MCF 10A (cell line): ENCODE data around the gene CEP70. TPM values are rescaled to one million over a fixed set of nuclear protein-coding genes. Genes with fewer than 3 reads are reported as not detected.

Experiments used
- BruUV-seq: library from RNA; stranded (reverse); fragments of 400-500 nt; replicated peaks from 2 replicates; lab custom pipeline; 2021; lab: Mats Ljungman, UMichigan
- CTCF ChIA-PET: fragments of 300-600 bp; sonication (Branson Sonifier 250); formaldehyde crosslinking; extraction: SDS; loops from one replicate; lab custom pipeline; 2021; ENCODE audit warnings: antibody characterized with exemption, inconsistent platforms; lab: Yijun Ruan, JAX
- POLR2A ChIA-PET: fragments of 300-600, 350-650 bp; sonication (Branson Sonifier 250); formaldehyde crosslinking; extraction: SDS; loops from one replicate; lab custom pipeline; 2020; ENCODE audit warnings: antibody characterized with exemption, inconsistent platforms; lab: Yijun Ruan, JAX
- DNase-seq: peaks from one replicate; pipeline ENCODE4 v3.0.0-alpha.2; 2018; ENCODE audit not compliant: unreplicated experiment
- H3K27ac Mint-ChIP-seq: one replicate; pipeline ENCODE4 v1.8.0; 2022; ENCODE audit warnings: mild to moderate bottlenecking, low read depth, mixed read lengths; ENCODE audit not compliant: unreplicated experiment
- H3K27me3 Mint-ChIP-seq: one replicate; pipeline ENCODE4 v1.8.0; 2022; ENCODE audit warnings: mixed read lengths; ENCODE audit not compliant: insufficient read depth, unreplicated experiment
- H3K36me3 Mint-ChIP-seq: one replicate; pipeline ENCODE4 v1.8.0; 2022; ENCODE audit warnings: mild to moderate bottlenecking, moderate library complexity, mixed read lengths; ENCODE audit not compliant: insufficient read depth, unreplicated experiment
- H3K4me1 Mint-ChIP-seq: one replicate; pipeline ENCODE4 v1.8.0; 2022; ENCODE audit warnings: mixed read lengths; ENCODE audit not compliant: insufficient read depth, unreplicated experiment
- H3K4me3 Mint-ChIP-seq: one replicate; pipeline ENCODE4 v1.8.0; 2022; ENCODE audit warnings: mild to moderate bottlenecking, moderate library complexity, mixed read lengths; ENCODE audit not compliant: unreplicated experiment
- H3K9me3 Mint-ChIP-seq: one replicate; pipeline ENCODE4 v1.8.0; 2022; ENCODE audit warnings: mixed read lengths; ENCODE audit not compliant: unreplicated experiment
- CTCF ChIP-seq: fragments of 200-600 bp; IDR thresholded peaks from one replicate; pipeline ENCODE4 v1.8.0; 2022; ENCODE audit warnings: antibody characterized with exemption, mild to moderate bottlenecking; ENCODE audit not compliant: unreplicated experiment
- intact Hi-C: fragments of 100-400 bp; cut with micrococcal nuclease; formaldehyde crosslinking; loops from 2 replicates; pipeline ENCODE4 v1.14.1; 2022
- total RNA-seq: library from RNA; stranded (reverse); gene quantifications from 2 replicates; pipeline ENCODE4 v1.2.3, GENCODE V29; 2022

The CEP70 gene
- total RNA-seq, 1 experiment from 2014 or later, result 21.3 TPM

- no peaks in the 10 kb centered on the region for H3K4me1 Mint-ChIP-seq
- TF ChIP-seq CTCF, result no peak
- H3K27ac Mint-ChIP-seq, result no peak overlapping the region
- ChIA-PET POLR2A (interaction anchor here (1.0 to 2.1 kb wide), 3 partner anchors 19 to 330 kb away, joined by 3 to 7 read pairs (median 3); no protein-coding TSS in a partner anchor), CTCF (interaction anchor here (0.5 to 13.5 kb wide), 10 partner anchors 8 to 442 kb away, joined by 3 to 364 read pairs (median 4); no protein-coding TSS in a partner anchor)
- H3K9me3 Mint-ChIP-seq, result peaks cover 3% of the 10 kb centered on the region
- peaks cover 8% of the 10 kb centered on the region for H3K36me3 Mint-ChIP-seq
- H3K4me3 Mint-ChIP-seq, result no peak overlapping the region
- no TSS peak for BruUV-seq
- no peak for DNase-seq
- intact Hi-C loops, result loop anchor here (5.0 to 10.0 kb wide), 4 partner anchors 99 to 407 kb away; partner anchors contain the start of genes ARMC8 and PIK3CB
- no peaks in the 10 kb centered on the region for H3K27me3 Mint-ChIP-seq
Measured at GRCh38 chr3:138591392-138591791, 2.7 kb downstream of the CEP70 start.

GRCh38 chr3:138588445-138588844 is 5.6 kb downstream of the CEP70 start:
- no peak for TF ChIP-seq CTCF
- H3K4me3 Mint-ChIP-seq, result no peak overlapping the region
- no peak overlapping the region for H3K27ac Mint-ChIP-seq
- intact Hi-C loops, result no loop called here
- DNase-seq, result no peak
- ChIA-PET CTCF (interaction anchor here (0.7 to 13.5 kb wide), 5 partner anchors 27 to 744 kb away, joined by 3 to 364 read pairs (median 4); no protein-coding TSS in a partner anchor), POLR2A (no interaction called here)
- H3K27me3 Mint-ChIP-seq, result no peaks in the 10 kb centered on the region
- H3K36me3 Mint-ChIP-seq, result peaks cover 8% of the 10 kb centered on the region
- H3K4me1 Mint-ChIP-seq, result peaks cover 6% of the 10 kb centered on the region
- H3K9me3 Mint-ChIP-seq, result peaks cover 7% of the 10 kb centered on the region
- no TSS peak for BruUV-seq

- H3K27me3 Mint-ChIP-seq, result no peaks in the 10 kb centered on the region
- CTCF ChIA-PET, result interaction anchor here (0.6 to 13.5 kb wide), 3 partner anchors 170 to 334 kb away, joined by 3 to 364 read pairs (median 3); no protein-coding TSS in a partner anchor
Measured at GRCh38 chr3:138587374-138587773, 6.7 kb downstream of the CEP70 start.

More at GRCh38 chr3:138587374-138587773, 6.7 kb downstream of the CEP70 start:
- DNase-seq, result no peak
- peaks cover 7% of the 10 kb centered on the region for H3K9me3 Mint-ChIP-seq
- H3K4me1 Mint-ChIP-seq, result peaks cover 10% of the 10 kb centered on the region
- BruUV-seq, result no TSS peak
- intact Hi-C loops, result no loop called here
- POLR2A ChIA-PET, result interaction anchor here (0.6 kb wide), 1 partner anchor 46 kb away, joined by 4 read pairs; no protein-coding TSS in a partner anchor
- H3K36me3 Mint-ChIP-seq, result peaks cover 8% of the 10 kb centered on the region
- no peak overlapping the region for H3K4me3 Mint-ChIP-seq
- H3K27ac Mint-ChIP-seq, result no peak overlapping the region
- TF ChIP-seq CTCF, result no peak
